Tibial artery (tissue), 4 donors: ENCODE results near the gene DDT.
"Not testable (repeated sequence)": the region's sequence is repeated elsewhere in the genome, so short reads cannot be mapped to it uniquely, and the experiment has no call there.

ENCODE experiments used
- DNase-seq, 2 donors: peaks; one replicate each; pipeline ENCODE4 v3.0.0-alpha.2; 2019
- H3K27ac ChIP-seq, 2 donors: fragments of 200-600 bp; sonication (generic) in 1 of 2; 1 replicate in 1 of 2; 2 replicates in 1 of 2; pipeline ENCODE4 v1.5.1; 2018 to 2019; ENCODE audit warnings: mild to moderate bottlenecking in 1 of 2
- H3K27me3 ChIP-seq, 2 donors: fragments of 200-600 bp; sonication (generic) in 1 of 2; one replicate each; pipeline versions ENCODE4 v1.5.1 to v1.6.0; 2016 to 2019
- H3K36me3 ChIP-seq, 3 donors: fragments of 200-600 bp; sonication (generic) in 2 of 3; one replicate each; pipeline ENCODE4 v1.5.1; 2016 to 2019; ENCODE audit warnings: mild to moderate bottlenecking in 2 of 3
- H3K4me1 ChIP-seq, 4 donors: fragments of 200-600 bp; sonication (generic) in 2 of 4; 1 replicate in 3 of 4; 2 replicates in 1 of 4; pipeline ENCODE4 v1.5.1; 2016 to 2019
- H3K4me3 ChIP-seq, 2 donors: fragments of 200-600 bp; sonication (generic) in 1 of 2; 1 replicate in 1 of 2; 2 replicates in 1 of 2; pipeline ENCODE4 v1.5.1; 2018 to 2019; ENCODE audit warnings: mild to moderate bottlenecking in 2 of 2
- H3K9me3 ChIP-seq, 3 donors: fragments of 200-600 bp; sonication (generic) in 1 of 3; one replicate each; pipeline ENCODE4 v1.5.1; 2016 to 2019
- CTCF ChIP-seq, 2 experiments: fragments of 200-600 bp in 1 of 2; fragments of 450-650 bp in 1 of 2; IDR thresholded peaks; one replicate each; pipeline ENCODE4 v1.5.1; 2017 to 2019; ENCODE audit warnings: antibody characterized with exemption in 2 of 2, mild to moderate bottlenecking in 1 of 2, moderate library complexity in 1 of 2
- intact Hi-C: fragments of 100-400 bp; cut with DNase I; formaldehyde crosslinking; loops from one replicate; pipeline ENCODE4 v1.15.0; 2023; ENCODE audit warnings: low total_unique reads

Gene DDT

DNA sequence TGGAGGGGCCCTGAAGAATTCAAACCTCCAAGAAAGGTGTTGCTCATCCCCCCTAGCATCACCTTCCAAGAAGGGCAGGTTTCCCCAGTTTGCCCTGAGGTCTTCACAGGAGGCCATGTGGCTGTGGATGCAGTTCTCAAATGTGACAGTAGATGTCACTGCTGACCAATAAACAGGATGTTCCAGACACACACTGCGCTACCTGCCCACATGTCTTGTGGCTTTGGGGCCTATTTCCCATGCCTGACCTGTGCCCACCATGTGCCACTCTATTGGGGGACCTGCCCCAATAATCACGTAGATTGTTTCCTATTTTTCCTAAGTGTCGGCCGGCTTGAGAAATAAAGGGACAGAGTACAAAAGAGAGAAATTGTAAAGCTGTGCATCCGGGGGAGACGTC, 10.2 kb upstream of the DDT start:
- peak; percentile 44 to 48 for TF ChIP-seq CTCF (IDR thresholded peaks at IDR 0.05)
- DNase-seq, result no peak

DNA sequence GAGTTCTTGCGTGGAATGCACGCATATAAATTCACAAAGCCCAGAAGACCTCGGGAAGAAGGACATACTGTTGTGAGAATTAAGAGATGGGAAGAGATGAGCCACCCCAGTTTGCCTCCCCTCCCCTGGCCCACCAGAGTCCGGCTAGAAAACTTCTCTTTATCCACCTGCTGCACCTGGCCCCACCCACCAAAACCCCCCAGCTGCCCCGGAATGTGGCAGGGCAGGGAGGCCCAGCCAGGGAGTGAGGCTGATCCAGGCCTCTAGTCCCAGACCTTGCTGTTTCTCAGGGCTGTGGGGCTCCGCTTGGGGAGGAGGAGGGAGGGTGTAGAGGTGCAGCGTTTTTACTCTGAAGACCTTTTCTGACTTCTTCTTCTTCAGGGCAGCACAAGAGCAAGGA, 6.3 kb upstream of the DDT start:
- DNase-seq, H3K27me3 ChIP-seq, H3K27ac ChIP-seq, intact Hi-C loops, H3K9me3 ChIP-seq, H3K4me3 ChIP-seq, H3K4me1 ChIP-seq, H3K36me3 ChIP-seq: not testable (repeated sequence)

More for the DNA sequence above, 10.2 kb upstream of the DDT start:
- Histone ChIP-seq H3K27ac (no peak overlapping the region), H3K36me3 (no peaks in the 10 kb centered on the region), H3K9me3 (no peaks in the 10 kb centered on the region), H3K4me1 (peaks cover 0 to 3% (median 0%) of the 10 kb centered on the region in 4 donors), H3K27me3 (no peaks in the 10 kb centered on the region), H3K4me3 (no peak overlapping the region)
- intact Hi-C loops, result no loop called here

GRCh38 chr22:23979557-23980240, 5.5 kb upstream of the DDT start, which contains the start of gene GSTT2:
GSTT2 (plus strand) TSS chr22:23980134.
- H3K4me3 ChIP-seq, H3K4me1 ChIP-seq, H3K9me3 ChIP-seq, DNase-seq, intact Hi-C loops, H3K27me3 ChIP-seq, H3K27ac ChIP-seq, H3K36me3 ChIP-seq: not testable (repeated sequence)

DNA sequence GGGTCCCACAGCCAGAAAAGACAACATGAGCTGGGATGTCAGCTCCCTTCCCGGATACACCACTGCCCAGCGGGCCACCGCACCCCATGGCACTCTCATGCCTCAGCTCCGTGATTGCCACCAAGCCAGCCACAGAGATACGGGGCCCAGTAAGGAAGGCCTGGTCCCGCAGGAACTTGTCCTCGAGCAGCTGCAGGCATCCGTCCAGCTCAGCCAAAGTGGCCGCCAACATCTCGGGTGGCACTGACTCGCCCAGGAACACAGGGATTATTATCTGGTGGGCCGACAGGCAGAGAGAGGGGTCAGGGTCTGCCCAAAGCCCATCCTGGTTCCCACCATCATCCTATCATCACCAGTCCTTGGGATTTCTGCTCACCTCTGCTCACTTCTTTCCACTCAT, 3.1 kb upstream of the DDT start:
- H3K27me3 ChIP-seq, H3K4me3 ChIP-seq, intact Hi-C loops, H3K4me1 ChIP-seq, DNase-seq, H3K9me3 ChIP-seq, H3K27ac ChIP-seq, H3K36me3 ChIP-seq: not testable (repeated sequence)

DNA sequence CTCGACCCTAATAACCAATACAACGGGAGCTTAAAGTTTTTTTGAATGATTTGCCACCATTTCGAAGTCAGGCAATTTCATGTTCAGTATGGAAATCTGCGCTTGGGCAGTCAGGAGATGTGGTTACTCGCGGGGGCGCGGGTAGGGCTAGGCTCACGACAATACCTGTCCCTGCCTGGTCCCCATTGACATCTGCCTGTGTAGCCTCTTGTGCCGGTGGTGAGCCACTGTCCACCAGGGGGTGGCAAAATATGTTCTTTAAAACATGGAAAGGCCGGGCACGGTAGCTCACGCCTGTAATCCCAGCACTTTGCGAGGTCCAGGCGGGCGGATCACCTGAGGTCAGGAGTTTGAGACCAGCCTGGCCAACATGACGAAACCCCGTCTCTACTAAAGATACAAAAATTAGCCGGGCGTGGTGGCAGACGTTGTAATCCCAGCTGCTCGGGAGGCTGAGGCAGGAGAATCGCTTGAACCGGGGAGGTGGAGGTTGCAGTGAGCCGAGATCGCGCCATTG, 653 bp upstream of the DDT start:
- not testable (repeated sequence) for H3K4me1 ChIP-seq, H3K27ac ChIP-seq, H3K9me3 ChIP-seq, H3K4me3 ChIP-seq, DNase-seq, H3K27me3 ChIP-seq
- intact Hi-C loops, result loop anchor here (5.0 kb wide), 1 partner anchor 48 kb away; no protein-coding TSS in a partner anchor
- H3K36me3 ChIP-seq, result peaks cover 13 to 21% (median 21%) of the 10 kb centered on the region in 3 donors

DNA sequence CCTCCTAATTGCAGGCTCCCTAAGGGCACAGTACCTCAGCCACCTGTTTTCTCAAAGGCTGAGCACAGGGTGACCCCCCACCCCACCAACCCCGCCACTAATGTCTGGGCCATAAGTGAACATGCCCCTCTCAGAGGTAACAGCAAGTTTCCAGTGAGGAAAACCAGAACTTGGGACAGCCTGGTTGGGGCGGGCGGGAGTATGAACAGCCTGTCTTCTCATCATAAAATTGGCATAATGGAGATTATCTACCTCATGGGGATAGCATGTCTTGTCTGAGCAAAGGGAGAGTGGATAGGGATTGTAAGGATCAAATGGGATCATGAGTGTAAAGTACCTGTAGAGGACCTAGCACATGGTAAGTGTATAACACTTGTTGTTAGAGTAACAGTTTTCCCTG, 2.3 kb downstream of the DDT start:
- H3K27ac ChIP-seq, H3K27me3 ChIP-seq, H3K4me1 ChIP-seq, H3K9me3 ChIP-seq, H3K4me3 ChIP-seq, DNase-seq: not testable (repeated sequence)
- H3K36me3 ChIP-seq, result peaks cover 13 to 30% (median 29%) of the 10 kb centered on the region in 3 donors
- intact Hi-C loops, result loop anchor here (5.0 kb wide), 1 partner anchor 45 kb away; no protein-coding TSS in a partner anchor

DNA sequence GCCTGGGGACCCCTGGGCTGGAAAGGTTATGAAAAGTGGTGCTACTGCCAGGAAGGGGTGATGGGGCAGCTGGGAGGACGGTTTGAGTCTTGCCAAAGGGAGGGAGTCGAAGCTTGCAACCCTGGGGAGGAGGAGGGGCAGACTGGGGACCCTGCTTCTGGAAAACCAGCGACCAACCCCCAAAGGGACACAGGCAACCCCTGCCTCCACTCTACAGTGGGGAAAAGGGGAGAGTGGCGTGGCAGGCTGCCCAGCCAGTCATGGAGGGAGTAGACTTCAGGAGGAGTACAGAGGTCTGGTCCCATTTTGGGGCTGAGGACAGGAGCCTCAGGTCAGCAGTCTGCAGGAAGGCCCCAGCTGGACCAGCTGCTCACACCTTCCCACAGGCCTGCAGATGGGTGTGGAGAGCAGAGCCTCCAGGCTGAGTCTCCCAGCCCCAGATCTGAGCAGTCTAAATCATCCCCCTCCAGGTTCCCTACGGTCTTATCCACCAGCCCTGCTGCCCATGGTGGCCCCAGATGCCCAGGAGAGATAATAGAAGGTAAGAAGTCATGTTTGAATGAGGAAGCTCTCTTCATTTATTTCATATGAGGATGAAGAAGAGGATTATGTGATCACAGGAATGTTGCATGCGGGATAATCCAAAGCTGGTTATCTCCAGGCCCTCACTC, 3.3 kb downstream of the DDT start:
- Histone ChIP-seq H3K4me1 (peaks cover 0 to 8% (median 0%) of the 10 kb centered on the region in 4 donors), H3K36me3 (peaks cover 13 to 30% (median 29%) of the 10 kb centered on the region in 3 donors), H3K4me3 (no peak overlapping the region), H3K9me3 (no peaks in the 10 kb centered on the region), H3K27me3 (no peaks in the 10 kb centered on the region), H3K27ac (no peak overlapping the region)
- no peak for TF ChIP-seq CTCF (IDR thresholded peaks at IDR 0.05)
- intact Hi-C loops, result loop anchor here (5.0 kb wide), 1 partner anchor 44 kb away; no protein-coding TSS in a partner anchor
- DNase-seq, result no peak

DNA sequence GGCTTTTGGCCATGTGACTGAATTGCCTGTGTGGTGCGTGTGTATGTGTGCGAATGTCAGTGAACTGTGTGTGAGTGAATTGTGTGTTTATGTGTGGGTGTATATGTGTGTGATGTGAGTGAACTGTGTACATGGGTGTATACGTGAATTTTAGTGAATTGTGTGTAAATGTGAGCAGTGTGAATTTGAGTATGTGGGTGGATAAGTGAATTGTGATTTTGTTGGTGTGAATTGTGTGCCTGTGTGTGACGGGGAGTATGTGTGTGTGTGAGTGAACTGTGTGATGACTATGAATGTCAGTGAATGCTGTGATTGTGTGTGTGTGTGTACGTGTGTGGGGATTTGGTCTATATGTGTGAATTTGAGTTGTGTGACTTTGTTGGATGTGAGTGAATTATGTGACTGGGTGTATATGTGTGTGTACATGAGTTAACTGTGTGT, 4.0 kb downstream of the DDT start:
- H3K9me3 ChIP-seq, result no peaks in the 10 kb centered on the region
- intact Hi-C loops, result loop anchor here (5.0 kb wide), 1 partner anchor 43 kb away; no protein-coding TSS in a partner anchor
- TF ChIP-seq CTCF (IDR thresholded peaks at IDR 0.05), result no peak
- peaks cover 13 to 30% (median 29%) of the 10 kb centered on the region in 3 donors for H3K36me3 ChIP-seq
- peaks cover 0 to 8% (median 0%) of the 10 kb centered on the region in 4 donors for H3K4me1 ChIP-seq
- no peak overlapping the region for H3K4me3 ChIP-seq
- no peak overlapping the region for H3K27ac ChIP-seq
- no peaks in the 10 kb centered on the region for H3K27me3 ChIP-seq
- no peak for DNase-seq
